Femur (tissue), 1 donor: ENCODE data around the gene DTYMK.

Experiments
- DNase-seq: peaks from one replicate; pipeline ENCODE4 v3.0.0-alpha.2; 2017

DTYMK gene, protein sequence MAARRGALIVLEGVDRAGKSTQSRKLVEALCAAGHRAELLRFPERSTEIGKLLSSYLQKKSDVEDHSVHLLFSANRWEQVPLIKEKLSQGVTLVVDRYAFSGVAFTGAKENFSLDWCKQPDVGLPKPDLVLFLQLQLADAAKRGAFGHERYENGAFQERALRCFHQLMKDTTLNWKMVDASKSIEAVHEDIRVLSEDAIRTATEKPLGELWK

DNA sequence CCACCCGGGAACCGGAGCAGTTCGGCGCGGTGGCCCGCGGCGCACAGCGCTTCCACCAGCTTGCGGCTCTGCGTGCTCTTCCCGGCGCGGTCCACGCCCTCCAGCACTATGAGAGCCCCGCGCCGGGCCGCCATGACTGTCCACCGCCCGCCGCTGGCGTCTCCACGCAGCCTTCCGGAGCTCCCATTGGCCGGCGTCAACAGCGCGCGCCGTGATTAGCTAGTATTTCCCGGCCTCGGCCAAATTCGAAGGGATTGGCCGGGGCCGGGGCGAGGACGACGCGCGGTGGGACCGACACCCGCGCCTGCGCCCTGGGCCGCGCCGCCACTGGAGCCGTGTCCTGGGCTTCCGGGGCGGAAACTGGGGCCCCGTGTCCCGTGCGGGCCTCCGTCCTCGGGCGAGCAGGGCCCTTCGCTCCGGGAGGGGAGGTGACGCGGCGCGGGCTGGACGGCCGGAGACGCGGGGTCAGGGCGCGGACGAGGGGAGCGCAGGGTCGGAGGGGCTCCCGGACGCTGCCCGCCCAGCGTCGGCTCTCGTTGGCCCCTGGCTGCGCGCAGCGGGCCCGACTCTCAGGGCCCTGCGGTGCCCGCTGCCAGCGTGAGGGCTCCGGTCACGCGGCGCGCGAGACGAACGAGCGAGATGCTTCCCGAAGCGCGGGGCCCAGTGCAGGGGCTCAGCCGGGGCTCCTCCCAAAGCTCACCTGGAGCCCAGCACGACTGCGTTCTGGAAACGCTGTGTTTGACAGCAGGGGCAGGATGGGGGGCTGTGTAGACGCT lies at the start of gene DTYMK:
DTYMK (minus strand) TSS at position 166 of the 776 bp plus-strand sequence; CDS start at position 134, 32 bp downstream.
- DNase-seq, result peak; percentile 98

DNA sequence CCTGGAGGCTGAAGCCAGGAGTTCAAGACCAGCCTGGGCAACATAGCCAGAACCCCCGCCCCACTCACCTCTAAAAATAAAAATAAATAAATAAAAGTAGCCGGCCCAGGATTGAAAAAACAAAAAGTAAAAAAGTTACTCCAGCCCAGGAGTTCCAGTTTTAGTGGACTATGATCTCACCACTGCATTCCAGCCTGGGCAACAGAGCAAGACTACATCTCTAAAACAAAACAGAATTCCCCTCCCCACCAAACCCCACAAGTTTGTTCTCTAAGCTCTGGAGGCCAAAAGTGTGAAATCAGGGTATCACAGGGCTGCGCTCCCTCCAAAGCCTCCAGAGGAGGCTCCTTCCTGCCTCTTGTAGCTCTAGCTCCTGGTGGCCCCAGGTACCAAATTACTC lies 49.5 kb upstream of the DTYMK start:
- DNase-seq, result no peak

DNA sequence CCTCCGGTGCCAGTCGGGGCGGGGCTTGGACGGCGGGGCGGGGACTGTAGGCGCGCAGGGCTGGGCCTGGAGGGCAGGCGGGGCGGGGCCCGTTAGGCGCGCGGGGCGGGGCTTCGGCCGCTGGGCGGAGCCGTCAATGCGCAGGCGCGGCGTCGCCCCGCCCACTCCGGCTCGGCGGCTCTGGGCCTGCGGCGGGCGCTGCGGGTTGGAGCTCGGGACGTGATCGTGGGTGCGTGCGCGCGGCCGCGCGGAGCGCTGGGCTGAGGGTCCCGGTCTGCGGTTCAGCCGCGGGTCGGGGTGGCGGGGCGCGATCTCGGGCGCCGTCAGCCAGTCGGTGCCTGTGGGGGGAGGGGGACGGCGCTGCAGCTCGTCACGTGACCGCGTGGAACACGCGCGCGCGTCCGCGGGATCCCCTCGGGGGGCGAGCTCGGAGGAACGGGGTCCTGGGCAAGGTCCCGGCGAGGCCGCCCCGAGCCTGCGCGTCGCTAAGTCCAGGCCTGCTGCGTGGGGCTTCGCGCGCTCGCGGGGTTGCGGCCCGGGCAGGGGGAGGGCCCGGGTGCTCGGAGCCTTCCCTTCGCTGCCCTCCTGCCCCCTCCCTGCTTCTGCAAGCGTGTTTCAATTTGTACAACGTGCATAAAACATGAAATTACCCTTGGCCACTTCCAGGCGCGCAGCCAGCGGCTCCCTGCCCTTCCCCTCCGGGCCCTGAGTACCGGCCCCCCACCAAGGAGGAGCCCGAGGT lies 48.0 kb upstream of the DTYMK start, which contains the start of gene D2HGDH:
D2HGDH (plus strand) TSS at position 164 of the 742 bp plus-strand sequence. CDS start 595 bp downstream, outside the sequence.
- peak; percentile 96 for DNase-seq

DNA sequence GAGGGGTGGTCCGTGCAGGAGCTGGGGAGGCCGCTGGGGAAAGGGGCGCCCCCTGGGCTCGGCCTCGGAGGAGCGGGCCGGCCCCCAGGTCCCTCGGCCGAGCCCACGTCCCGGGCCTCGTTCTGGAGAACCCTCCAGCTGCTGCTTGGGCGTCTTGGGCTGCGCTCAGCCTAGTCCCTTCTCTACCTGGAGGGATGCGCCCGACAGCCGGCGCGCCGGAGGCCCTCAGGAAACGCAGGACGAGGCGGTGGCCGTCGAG lies 47.5 kb upstream of the DTYMK start:
- DNase-seq, result no peak

DNA sequence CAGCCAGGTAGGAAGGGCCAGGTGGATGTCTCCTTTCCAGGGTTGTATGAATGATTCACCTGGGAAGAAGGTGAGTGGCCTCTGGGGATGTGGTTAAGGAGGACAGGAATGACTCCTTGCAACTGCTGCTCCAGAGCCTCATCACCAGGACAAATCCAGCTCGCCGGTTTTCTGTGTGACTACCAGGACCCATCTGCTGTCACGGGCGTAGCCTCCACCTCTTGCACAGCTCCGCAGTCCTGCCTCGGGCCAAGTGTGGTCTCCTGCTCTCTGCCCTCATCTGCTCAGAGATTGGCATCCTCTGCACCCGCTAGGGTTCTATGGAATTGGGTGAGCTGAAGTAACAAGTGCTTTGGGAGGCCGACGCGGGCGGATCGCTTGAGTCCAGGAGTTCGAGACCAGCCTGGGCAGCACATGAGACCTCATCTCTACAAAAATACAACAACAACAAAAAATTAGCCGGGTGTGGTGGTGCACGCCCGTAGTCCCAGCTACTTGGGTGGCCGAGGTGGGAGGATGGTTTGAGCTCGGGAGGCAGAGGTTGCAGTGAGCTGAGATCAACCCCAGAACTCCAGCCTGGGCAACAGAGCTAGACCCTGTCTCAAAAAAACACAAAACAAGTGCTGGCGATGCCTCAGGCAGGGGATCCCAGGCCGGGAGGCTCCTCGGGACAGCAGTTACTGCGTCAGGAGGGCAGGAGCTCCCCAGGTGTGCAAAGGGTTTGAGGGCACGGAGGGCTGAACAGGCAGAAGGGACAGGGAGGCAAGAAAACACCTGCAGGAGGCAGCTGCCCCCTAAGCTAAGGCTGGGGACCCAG lies 47.0 kb upstream of the DTYMK start:
- no peak for DNase-seq

DNA sequence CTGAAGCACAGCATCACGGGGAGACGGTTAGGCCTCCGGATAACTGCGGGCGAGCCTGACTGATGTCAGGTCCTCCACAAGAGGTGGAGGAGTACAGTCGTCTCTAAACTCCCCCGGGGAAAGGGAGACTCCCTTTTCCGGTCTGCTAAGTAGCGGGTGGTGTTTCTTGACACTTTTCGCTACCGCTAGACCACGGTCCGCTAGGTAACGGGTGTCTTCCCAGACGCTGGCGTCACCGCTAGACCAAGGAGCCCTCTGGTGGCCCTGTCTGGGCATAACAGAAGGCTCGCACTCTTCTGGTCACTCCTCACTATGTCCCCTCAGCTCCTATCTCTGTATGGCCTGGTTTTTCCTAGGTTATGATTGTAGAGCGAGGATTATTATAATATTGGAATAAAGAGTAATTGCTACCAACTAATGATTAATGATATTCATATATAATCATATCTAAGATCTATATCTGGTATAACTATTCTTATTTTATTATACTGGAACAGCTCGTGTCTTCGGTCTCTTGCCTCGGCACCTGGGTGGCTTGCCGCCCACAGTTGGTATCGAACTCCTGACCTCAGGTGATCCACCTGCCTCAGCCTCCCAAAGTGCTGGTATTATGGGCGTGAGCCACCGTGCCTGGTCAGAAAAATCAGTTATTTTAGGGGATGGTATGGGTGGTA lies 46.0 kb upstream of the DTYMK start:
- peak; percentile 51 for DNase-seq

DNA sequence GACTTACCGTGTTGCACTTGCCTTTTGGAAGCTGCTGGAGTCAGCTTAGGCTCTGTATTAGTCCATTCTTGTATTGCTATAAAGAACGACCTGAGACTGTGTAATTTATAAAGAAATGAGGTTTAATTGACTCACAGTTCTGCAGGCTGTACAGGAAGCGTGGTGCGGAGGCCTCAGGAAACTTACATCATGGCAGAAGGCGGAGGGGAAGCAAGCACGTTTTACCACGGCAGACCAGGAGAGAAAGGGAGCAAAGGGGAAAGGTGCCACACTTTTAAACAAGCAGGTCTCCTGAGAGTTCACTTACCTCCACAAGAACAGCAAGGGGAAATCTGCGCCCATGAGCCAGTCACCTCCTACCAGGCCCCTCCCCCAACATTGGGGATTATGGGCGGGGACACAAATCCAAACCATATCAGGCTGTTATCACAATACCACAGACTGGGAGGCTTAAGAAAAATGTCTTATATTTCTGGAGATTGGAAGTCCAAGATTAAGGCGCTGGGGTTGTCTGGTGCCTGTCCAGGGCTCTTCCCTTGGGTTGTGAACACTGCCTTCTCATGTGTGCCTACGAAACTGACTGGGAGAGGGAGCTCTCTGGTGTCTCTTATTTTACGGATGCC lies 44.2 kb upstream of the DTYMK start:
- no peak for DNase-seq

DNA sequence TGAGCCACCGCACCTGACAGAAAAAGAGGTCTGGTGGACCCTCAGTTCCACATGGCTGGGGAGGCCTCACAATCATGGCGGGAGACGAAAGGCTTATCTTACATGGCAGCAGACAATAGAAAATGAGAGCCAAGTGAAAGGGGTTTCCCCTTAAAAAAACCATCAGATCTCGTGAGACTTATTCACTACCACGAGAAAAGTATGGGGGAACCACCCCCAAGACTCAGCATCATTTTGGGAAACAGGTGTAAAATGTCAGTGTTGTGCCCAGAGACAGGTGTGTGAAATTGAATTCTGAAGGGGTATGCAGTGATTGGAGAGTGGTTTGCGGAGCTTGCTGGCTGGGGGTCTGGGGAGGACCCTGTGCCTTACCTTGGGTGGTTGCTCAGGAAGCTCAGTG lies 43.3 kb upstream of the DTYMK start:
- no peak for DNase-seq

DNA sequence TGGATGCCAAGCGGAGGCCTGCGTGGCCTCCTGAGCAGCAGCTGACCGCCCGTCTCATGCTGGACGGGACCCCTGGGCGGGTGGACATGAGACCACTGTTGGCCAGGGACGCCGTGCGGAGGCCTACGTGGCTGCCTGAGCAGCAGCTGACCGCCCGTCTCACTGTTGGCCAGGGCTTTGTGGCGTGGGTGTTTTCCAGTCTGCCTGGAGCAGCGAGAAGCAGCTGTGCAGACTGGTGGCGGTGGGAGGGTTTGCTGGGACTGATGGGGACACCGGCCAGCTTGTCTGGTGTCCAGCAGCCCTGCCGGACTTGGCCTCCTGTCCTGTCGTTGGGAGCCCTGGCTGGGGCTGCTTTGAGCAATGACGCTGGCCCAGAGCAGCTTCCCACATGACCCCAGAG lies 42.0 kb upstream of the DTYMK start:
- peak; percentile 59 for DNase-seq

DNA sequence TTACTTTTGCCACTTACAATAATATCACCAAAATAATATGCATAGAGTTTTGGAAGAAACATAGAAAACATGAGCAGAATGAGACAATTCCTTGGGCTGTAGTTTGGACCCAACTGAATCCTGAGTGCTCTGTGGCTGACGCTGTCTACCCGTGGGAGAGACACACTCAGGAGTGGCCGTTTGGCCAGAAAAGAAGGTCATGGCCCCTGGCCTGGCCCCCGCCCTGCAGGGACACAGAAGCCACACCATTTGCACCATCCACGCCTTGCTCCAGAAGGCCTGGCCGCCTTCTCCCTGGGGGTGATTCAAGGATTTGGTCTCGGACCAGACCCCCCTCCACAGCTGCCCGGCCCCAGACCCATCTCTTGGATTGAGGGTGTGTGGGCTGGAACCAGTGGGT lies 41.4 kb upstream of the DTYMK start:
- no peak for DNase-seq

DNA sequence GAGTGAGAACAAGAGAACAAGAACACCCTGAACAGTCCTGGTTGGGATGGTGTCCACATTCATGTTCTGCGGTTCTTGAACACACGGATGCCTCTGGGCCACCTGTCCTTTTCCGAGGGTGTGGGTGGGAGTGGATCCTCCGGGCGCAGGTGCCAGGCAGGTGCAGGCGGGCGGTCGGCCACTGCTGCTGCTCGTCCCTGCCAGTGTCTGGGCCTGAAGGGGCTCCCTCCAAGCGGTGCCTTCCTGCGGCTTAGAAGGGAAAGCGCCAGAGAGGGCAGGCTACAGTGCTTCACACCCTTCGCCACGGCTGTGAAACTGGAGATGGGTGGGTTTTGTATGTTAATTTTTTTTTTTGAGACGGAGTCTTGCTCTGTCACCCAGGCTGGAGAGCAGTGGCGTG lies 39.8 kb upstream of the DTYMK start:
- DNase-seq, result no peak

DNA sequence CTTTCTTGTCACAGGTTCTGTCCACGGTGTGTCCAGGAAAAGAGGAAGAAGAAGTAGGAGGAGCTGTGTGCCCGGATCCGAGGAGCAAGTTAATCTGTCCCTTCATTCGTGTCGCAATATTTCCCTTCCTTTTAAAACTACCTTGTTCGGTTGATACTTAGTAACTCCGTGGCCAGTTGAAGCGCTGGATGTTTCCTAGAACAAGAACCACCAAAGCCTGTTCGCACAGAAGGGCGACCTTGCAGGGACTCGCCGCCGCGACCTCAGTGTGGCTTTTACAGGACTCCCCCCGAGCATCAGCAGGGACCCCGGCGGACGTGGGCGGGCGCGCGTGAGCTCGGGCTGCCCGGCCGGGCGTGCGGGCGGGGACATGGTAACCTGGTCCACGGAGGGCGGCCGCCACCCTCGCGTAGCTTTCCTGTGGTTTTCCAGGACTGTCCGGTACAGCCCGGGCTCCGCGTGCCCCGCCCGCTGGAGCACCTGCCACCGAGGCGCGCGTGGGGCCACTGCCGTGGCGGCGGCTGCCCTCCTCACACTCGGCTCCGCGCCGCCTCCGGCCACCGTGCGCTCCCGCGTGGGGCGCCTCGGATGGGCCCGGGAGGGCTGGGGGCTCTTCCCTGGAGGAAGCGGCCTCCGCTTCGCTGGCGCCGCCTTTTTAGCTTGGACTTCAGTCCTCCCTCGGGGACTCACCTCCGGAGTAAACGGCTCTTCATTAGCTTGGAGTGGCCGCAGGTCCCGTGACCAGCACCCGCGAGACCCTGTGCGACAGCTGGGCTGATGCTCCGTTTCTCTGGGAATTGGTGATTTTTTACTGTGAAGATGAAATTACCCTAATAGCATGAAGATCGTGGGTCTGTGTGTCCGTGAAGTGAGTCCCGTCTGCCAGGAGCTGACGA lies 38.6 kb upstream of the DTYMK start:
- no peak for DNase-seq

DNA sequence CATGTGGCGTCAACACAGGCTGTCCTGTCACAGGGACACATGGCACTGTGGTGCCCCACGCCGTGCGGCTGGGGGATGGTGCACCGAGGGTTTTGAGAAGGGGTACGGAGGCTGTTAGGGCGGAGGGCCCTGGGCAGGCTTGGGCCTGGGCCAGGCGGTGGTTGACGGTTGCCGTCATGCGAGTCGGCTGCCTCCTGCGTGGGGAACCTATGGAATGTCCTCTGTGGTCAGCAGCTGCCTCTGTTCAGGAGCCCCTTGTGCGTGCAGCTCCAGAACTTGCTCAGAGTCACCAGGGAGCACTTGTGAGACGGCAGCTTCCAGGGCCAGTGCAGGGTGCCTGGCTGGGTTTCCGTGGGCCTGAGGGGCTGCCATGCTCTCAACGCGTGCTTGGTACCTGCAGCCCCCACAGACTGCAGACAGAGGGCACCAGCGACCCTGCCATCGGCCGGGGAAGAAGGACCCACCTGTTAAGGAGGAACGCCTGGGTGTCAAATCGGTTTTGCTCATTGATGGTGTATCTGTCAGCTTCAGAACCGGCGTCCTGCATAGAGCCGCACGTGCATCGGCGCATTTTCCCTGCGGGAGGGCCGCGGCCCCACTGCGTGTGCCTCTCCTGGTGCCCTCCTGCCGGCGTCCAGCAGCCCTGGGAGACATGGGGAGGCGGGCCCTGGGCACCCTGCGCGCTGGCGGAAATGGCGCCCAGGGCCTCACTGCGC lies 37.8 kb upstream of the DTYMK start:
- DNase-seq, result no peak

DNA sequence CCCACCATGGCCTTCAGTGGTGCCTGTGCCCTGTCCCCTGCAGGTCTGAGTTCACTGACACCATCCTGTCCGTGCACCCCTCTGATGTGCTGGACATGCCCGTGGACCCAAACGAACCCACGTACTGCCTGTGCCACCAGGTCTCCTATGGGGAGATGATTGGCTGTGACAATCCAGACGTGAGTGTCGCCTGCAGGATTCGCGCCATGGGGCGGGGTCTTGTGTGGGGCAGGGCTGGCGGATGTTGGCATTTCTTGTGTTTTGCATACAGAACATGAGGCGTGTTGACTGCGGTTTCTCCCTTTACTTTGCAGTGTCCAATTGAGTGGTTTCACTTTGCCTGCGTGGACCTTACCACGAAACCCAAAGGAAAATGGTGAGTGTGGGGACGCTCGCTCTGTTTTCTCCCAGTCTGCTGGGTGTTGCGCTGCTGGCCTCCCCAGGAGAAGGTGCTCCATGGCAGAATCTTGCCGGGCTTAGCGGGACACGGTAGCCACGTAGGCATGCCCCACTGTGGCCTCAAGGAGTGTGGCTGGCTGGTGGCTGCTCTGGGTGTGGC lies 36.4 kb upstream of the DTYMK start:
- no peak for DNase-seq

DNA sequence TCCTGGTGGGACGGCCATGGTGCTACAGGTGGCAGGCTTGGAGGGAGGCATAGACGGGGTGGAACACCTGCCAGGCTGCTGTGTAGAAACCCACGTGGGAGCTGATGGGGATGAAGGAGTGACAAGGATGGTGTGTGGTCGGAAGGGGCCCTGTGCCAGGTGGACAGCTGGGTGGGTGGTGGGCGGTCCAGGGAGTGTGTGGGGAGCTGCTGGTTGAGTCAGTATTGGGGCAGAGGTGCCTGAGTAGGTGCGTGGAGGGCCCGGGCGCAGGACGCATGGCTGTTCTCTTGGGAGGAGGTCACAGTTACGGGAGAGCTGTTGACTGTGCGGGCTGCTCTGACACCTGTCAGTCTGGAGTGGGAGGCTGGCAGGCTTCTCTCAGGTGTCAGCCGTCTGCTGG lies 35.2 kb upstream of the DTYMK start:
- DNase-seq, result no peak

DNA sequence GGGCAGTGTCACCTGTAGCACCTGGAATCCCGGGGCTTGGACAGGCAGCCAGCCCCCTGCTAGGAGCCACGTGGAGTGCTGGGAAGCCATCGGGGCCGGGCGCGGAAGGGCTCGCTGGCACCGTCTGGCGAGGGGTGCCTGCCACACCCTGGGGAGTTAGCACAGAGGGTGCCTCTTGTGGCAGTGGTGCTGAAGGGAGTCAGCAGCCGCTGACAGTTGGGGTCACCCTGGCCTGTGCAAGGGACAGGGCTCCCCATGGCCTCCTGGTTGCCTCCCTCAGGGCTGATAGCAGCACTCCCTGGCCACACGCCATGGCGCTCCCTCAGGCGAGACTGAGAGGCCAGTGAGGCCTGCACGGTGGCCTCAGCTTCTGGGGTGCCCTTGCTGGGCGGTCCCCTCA lies 33.9 kb upstream of the DTYMK start:
- DNase-seq, result no peak

DNA sequence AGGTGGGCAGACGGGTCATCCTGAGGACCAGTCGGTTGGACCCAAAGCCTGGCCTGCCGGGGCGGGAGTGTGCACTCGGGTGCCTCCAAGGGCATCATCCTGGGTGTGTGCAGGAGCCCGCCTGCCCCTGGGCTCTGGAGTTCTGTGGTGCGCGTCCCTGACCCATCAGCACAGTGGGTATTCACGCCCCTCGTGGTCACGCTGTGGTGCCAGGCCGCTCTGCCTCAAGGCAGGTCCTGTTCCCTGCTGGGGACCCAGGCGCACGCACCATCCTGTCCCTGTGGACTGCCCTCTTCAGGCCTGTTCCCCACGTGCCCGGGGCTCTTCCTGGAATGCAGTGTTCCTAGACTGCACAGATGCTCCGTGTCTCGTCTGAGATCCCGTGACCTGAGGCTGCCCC lies 33.5 kb upstream of the DTYMK start:
- no peak for DNase-seq

DNA sequence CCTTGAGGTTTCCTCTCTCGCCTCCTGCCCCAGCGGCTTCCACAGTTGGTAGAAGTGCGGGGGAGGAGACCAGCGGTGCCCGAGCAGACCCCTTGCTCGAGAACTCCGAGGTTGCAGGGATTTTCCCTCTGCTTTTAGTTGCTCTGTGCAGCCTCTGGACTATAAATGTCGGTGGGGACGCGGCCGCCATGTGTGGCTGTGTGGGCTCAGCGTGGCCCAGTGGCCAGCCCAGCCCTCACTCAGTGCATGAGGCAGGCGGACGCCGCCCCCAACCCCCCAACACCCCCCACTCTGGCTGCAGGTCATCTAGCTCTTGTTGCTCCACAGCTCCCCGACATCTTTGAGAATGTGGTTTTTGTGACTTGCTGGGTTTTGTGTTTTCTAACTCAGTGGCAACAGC lies 32.5 kb upstream of the DTYMK start:
- no peak for DNase-seq

DNA sequence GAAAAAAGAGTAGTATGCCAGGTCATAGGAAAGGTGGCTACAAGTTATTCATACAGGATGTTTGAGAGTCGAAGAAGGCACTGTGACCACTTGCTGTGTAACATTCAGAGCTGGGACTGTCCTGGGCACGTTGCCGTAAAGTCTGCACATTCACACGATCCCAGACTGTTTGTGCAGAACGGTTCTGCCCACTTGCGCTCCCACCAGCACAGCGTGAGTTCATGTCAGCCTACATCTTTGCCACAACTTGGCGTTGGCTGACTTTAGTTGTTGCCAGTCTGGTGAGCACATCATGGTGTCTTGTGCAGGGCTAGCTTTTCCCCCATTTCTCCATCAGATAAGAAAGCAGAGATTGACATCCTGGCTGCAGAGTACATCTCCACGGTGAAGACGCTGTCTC lies 22.3 kb upstream of the DTYMK start:
- DNase-seq, result no peak

DNA sequence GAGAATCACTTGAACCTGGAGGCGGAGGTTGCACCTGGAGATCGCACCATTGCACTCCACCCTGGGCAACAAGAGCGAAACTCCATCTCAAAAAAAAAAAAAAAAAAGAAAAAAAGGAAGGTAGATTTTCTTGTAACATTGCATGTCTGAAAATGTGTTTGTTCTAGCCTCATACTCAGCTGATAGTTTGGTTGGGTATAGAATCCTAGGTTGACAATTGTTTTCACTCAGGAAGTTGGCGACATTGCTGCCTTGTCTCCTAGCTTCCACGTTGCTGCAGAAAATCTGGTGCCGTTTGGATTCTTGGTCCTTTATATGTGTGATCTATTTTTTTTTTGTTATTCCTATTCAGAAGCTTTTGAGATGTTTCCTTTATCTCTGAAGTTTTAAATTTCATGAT lies 19.9 kb upstream of the DTYMK start:
- no peak for DNase-seq
